Measurements from ENCODE around the gene PRDX5. TPM values are rescaled to one million over a fixed set of nuclear protein-coding genes. Genes with fewer than 3 reads are reported as not detected.

The PRDX5 gene
- total and polyA plus RNA-seq, 2 experiments from 2014 or later = 212 to 312 TPM

DNA sequence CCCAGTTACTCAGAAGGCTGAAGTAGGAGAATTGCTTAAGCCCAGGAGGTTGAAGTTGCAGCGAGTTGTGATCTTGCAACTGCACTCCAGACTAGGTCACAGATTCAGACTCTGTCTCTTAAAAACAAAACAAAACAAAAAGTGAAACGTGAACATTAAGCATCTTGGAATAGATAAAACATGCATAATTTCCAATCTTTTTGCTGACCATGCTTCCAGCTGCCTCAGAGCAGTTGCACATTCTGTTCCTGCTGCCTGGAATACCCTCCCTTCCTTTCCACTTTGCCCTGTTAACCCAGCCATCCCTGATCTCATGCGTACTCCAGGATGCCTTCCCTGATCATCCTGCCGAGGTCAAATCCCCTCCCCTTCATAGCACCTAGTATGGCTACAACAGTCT lies 21.4 kb downstream of the PRDX5 start:
- Mint-ChIP-seq H3K27ac (no peak overlapping the region), H3K4me1 (peaks cover 12% of the 10 kb centered on the region), H3K9me3 (no peaks in the 10 kb centered on the region), H3K36me3 (ENCODE audit: low read depth) (no peaks in the 10 kb centered on the region), H3K4me3 (no peak overlapping the region), H3K27me3 (ENCODE audit: insufficient read depth, low read depth, poor library complexity) (peaks cover 26% of the 10 kb centered on the region)
- no peaks in the 10 kb centered on the region for H3K36me3 ChIP-seq (ENCODE audit: insufficient read depth)
- ATAC-seq (no peak), DNase-seq (ENCODE audit: low spot score) (no peak)
- no peak overlapping the region for H2AFZ ChIP-seq
- 0 out of 2 replicates have a peak, but pooled peaks cover 5% of the 10 kb centered on the region for H3F3A ChIP-seq (replicated peaks; ENCODE audit: low read depth)
- H3K27me3 ChIP-seq (ENCODE audit: insufficient read depth) = no peaks in the 10 kb centered on the region
- no peak overlapping the region for H3K4me2 ChIP-seq
- H3K27ac ChIP-seq (ENCODE audit: low read depth) = no peak overlapping the region
- H4K20me1 ChIP-seq (replicated peaks; ENCODE audit: insufficient read depth) = no peaks in the 10 kb centered on the region
- no peaks in the 10 kb centered on the region for H3K9me2 ChIP-seq (ENCODE audit: insufficient read depth)
- no peaks in the 10 kb centered on the region for H3K79me2 ChIP-seq (replicated peaks; ENCODE audit: insufficient read depth)
- H3K4me3 ChIP-seq = no peak overlapping the region
- peaks cover 11% of the 10 kb centered on the region; the same call in 1 of the 2 replicates for H3K4me1 ChIP-seq (ENCODE audit: insufficient read depth)
- no peak for TF ChIP-seq STAT1 (IDR thresholded peaks at IDR 0.05; ENCODE audit: unreplicated experiment)
- no peak for TF ChIP-seq POLR2AphosphoS5 (IDR thresholded peaks at IDR 0.05; ENCODE audit: low read depth)
- no peak for TF ChIP-seq NANOG (IDR thresholded peaks at IDR 0.05; ENCODE audit: borderline replicate concordance)
- TF ChIP-seq, protein P1, sequence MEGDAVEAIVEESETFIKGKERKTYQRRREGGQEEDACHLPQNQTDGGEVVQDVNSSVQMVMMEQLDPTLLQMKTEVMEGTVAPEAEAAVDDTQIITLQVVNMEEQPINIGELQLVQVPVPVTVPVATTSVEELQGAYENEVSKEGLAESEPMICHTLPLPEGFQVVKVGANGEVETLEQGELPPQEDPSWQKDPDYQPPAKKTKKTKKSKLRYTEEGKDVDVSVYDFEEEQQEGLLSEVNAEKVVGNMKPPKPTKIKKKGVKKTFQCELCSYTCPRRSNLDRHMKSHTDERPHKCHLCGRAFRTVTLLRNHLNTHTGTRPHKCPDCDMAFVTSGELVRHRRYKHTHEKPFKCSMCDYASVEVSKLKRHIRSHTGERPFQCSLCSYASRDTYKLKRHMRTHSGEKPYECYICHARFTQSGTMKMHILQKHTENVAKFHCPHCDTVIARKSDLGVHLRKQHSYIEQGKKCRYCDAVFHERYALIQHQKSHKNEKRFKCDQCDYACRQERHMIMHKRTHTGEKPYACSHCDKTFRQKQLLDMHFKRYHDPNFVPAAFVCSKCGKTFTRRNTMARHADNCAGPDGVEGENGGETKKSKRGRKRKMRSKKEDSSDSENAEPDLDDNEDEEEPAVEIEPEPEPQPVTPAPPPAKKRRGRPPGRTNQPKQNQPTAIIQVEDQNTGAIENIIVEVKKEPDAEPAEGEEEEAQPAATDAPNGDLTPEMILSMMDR (conservative IDR thresholded peaks at IDR 0.05; ENCODE audit: low read depth in 2 of 2) = no peak
- TF ChIP-seq, protein P2, sequence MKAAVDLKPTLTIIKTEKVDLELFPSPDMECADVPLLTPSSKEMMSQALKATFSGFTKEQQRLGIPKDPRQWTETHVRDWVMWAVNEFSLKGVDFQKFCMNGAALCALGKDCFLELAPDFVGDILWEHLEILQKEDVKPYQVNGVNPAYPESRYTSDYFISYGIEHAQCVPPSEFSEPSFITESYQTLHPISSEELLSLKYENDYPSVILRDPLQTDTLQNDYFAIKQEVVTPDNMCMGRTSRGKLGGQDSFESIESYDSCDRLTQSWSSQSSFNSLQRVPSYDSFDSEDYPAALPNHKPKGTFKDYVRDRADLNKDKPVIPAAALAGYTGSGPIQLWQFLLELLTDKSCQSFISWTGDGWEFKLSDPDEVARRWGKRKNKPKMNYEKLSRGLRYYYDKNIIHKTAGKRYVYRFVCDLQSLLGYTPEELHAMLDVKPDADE (IDR thresholded peaks at IDR 0.05) = no peak
- no peak for TF ChIP-seq EZH2phosphoT487 (IDR thresholded peaks at IDR 0.05; ENCODE audit: unreplicated experiment)
- TF ChIP-seq ZNF331 (CRISPR knock-in tag; IDR thresholded peaks at IDR 0.05; ENCODE audit: low read depth) = no peak
- TF ChIP-seq JUNB (IDR thresholded peaks at IDR 0.05; ENCODE audit: unreplicated experiment) = no peak
- TF ChIP-seq EZH2 (IDR thresholded peaks at IDR 0.05; ENCODE audit: low read depth, unreplicated experiment) = no peak

DNA sequence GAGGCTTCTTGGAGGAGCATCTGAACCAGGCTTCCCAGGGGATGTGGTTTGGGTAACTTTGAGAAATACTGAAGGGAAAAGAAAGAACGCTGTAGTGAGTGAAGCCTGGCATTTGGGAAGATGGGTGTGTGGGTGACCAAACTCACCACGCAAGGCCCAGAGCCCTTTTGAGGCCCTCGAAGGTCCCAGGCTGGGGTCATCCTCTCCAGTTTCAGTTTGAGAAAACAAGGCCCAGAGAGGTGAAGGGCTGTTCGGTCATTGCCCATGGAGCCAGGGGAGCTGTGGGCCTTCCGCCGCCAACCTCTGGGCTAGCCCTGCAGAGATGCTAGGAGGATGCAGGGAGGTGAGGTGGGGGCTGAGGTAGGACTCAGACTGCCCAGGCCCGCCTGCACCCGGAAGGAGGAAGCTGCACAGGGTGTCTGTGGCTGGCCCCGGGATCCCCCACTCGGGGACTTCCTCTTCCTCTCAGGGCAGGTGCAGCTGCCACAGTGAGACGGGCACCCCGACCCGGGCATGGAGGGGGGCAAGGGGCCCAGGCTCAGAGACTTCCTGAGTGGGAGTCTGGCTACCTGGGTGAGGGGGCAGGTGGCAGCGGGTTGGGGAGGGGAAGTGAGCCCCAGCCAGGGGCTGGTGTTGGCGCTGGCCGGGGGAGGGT lies 22.0 kb downstream of the PRDX5 start, which contains the start of gene CCDC88B:
Gene CCDC88B (plus strand): TSS at position 451 of the 655 bp plus-strand sequence. CDS start 63 bp downstream, at position 514.
- peak within 1 kb of the TSS; percentile 74 for H3K4me3 ChIP-seq
- H3K36me3 Mint-ChIP-seq (ENCODE audit: low read depth) = no peaks in the 10 kb centered on the region

More for the DNA sequence above, 22.0 kb downstream of the PRDX5 start, which contains the start of gene CCDC88B:
- Histone ChIP-seq H4K20me1 (replicated peaks; ENCODE audit: insufficient read depth) (no peaks in the 10 kb centered on the region), H3K4me1 (ENCODE audit: insufficient read depth) (peaks cover 11% of the 10 kb centered on the region; the same call in 1 of the 2 replicates), H3K27me3 (ENCODE audit: insufficient read depth) (no peaks in the 10 kb centered on the region), H3K9me2 (ENCODE audit: insufficient read depth) (no peaks in the 10 kb centered on the region), H3K79me2 (replicated peaks; ENCODE audit: insufficient read depth) (no peaks in the 10 kb centered on the region), H3K27ac (ENCODE audit: low read depth) (no peak within 1 kb of the TSS), H3K36me3 (ENCODE audit: insufficient read depth) (no peaks in the 10 kb centered on the region), H3K4me2 (peak within 1 kb of the TSS; percentile 93), H3F3A (replicated peaks; ENCODE audit: low read depth) (0 out of 2 replicates have a peak, but pooled peaks cover 5% of the 10 kb centered on the region), H2AFZ (peak within 1 kb of the TSS; percentile 97)
- Mint-ChIP-seq H3K4me1 (peaks cover 12% of the 10 kb centered on the region), H3K27ac (no peak within 1 kb of the TSS), H3K27me3 (ENCODE audit: insufficient read depth, low read depth, poor library complexity) (peaks cover 25% of the 10 kb centered on the region), H3K4me3 (peak within 1 kb of the TSS; percentile 73), H3K9me3 (no peaks in the 10 kb centered on the region)
- DNase-seq (ENCODE audit: low spot score) = no peak
- no peak for TF ChIP-seq POLR2AphosphoS5 (IDR thresholded peaks at IDR 0.05; ENCODE audit: low read depth)
- TF ChIP-seq EZH2phosphoT487 (IDR thresholded peaks at IDR 0.05; ENCODE audit: unreplicated experiment) = no peak
- no peak for TF ChIP-seq STAT1 (IDR thresholded peaks at IDR 0.05; ENCODE audit: unreplicated experiment)
- TF ChIP-seq, protein P1 (conservative IDR thresholded peaks at IDR 0.05; ENCODE audit: low read depth in 2 of 2) = no peak
- no peak for ATAC-seq
